ENCODE measurements around the gene TROAP.
"Not testable (repeated sequence)": the region's sequence is repeated elsewhere in the genome, so short reads cannot be mapped to it uniquely, and the experiment has no call there.

Gene TROAP

DNA sequence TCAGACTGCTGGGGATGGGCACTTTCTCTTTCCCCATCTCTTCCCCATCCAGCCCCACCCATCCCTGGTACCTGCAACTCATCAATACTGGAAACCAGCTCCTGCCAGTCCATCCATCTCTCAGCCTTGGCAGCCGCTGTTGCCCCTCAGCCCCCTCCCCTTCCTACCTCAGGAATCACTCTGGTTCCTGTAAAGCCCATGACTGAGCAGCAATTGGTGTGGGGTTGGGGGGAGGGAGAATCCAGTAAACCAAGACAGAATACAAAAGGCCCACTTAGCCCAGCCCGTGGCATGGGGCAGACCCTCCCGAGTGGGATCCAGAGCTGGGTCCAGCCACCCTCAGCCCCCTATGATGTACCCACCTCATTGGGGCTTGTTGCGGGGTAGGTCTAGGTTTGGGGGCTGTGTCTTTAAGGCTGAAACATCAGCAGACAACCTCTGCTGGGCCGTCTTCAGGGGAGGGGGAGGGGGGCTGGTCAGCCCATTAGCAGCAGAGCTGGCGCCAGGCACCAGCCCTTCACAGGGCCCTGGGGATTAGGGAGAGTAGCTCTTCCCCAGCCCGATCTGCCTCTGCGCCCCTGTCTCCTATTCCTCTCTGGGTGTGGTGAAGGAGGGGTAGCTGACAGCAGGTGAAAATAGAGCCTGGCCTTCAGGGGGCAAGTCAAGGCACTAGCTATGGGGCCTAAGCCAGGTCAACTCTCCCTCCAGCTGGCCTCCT lies 28.8 kb upstream of the TROAP start:
- no peak for DNase-seq (ENCODE audit: low read depth in 2 of 2)

DNA sequence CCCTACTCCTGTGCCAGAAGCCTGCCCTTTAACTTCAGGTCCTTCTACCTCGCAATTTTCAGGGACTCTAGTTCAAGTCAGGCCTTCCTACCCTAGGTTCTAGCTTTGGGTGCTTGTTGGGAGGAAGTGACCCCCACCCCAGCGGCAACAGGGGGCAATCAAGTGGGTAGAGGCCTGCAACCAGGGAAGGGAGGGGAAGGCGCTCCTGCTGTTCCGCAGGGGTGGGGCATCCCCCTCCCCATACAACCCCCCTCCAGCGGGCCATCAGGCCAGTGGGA lies 28.3 kb upstream of the TROAP start:
- DNase-seq (ENCODE audit: low read depth in 2 of 2) = no peak

DNA sequence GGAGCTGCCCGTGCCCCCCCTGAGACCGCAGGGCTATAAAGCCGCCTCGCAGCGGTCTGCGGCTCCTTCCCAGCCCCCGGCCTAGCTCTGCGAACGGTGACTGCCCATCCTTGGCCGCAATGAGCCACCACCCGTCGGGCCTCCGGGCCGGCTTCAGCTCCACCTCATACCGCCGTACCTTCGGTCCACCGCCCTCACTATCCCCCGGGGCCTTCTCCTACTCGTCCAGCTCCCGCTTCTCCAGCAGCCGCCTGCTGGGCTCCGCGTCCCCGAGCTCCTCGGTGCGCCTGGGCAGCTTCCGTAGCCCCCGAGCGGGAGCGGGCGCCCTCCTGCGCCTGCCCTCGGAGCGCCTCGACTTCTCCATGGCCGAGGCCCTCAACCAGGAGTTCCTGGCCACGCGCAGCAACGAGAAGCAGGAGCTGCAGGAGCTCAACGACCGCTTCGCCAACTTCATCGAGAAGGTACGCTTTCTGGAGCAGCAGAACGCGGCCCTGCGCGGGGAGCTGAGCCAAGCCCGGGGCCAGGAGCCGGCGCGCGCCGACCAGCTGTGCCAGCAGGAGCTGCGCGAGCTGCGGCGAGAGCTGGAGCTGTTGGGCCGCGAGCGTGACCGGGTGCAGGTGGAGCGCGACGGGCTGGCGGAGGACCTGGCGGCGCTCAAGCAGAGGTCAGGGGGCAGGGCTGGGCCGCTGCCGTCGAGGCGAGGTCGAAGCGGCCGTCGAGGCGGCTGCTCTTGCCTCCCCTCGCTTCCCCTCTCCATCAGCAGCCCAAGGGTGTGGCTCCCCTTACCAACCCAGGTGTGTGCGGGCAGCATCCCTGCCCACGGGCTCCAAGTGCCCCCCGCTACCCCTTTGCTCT lies 27.7 kb upstream of the TROAP start, which contains the start of gene PRPH:
PRPH (plus strand) TSS at position 66 of the 855 bp plus-strand sequence; CDS start at position 120, 54 bp downstream.
- no peak for DNase-seq (ENCODE audit: low read depth in 2 of 2)

- DNase-seq (ENCODE audit: low read depth in 2 of 2) = peak in 1 of 2 donors; percentile 35
Measured at GRCh38 chr12:49296034-49296835, 26.8 kb upstream of the TROAP start.

DNA sequence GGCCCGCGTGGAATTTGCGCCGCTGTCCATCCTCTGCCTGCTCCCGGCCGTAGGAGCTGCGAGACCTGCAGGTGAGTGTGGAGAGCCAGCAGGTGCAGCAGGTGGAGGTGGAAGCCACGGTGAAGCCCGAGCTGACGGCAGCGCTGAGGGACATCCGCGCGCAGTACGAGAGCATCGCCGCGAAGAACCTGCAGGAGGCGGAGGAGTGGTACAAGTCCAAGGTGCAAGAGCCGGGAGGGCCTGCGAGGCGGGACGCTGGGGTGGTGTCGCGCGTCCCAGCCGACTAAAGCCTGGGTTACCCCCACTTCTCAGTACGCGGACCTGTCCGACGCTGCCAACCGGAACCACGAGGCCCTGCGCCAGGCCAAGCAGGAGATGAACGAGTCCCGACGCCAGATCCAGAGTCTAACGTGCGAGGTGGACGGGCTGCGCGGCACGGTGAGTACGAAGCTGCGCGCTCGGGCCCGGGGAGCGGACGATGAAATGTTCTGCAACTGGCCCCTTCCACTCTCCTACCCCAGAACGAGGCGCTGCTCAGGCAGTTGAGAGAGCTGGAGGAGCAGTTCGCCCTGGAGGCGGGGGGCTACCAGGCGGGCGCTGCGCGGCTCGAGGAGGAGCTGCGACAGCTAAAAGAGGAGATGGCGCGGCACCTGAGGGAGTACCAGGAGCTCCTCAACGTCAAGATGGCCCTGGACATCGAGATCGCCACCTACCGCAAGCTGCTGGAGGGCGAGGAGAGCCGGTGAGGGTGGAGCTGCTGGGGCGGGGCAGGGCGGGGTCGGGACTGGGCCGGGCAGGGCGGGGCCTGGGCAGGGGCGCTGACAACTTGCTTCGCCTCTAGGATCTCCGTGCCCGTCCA lies 26.0 kb upstream of the TROAP start:
- DNase-seq (ENCODE audit: low read depth in 2 of 2) = no peak

DNA sequence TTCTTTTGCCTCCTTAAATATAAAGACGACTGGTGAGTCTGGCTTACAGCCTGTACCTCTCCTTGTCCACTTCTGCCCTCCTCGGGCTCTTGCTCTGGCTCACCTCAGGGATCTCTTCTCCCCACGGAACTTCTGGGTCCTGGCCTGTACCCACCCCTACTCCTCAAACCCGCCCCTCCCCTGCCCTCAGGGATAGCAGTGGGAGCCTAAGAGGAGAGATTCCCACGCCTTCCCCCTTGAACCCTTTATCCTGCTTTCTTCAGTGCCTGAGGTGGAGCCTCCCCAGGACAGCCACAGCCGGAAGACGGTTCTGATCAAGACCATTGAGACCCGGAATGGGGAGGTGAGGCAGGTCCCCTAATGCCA lies 25.4 kb upstream of the TROAP start:
- no peak for DNase-seq (ENCODE audit: low read depth in 2 of 2)

GRCh38 chr12:49298160-49298559 lies 24.9 kb upstream of the TROAP start:
- no peak for DNase-seq (ENCODE audit: low read depth in 2 of 2)

DNA sequence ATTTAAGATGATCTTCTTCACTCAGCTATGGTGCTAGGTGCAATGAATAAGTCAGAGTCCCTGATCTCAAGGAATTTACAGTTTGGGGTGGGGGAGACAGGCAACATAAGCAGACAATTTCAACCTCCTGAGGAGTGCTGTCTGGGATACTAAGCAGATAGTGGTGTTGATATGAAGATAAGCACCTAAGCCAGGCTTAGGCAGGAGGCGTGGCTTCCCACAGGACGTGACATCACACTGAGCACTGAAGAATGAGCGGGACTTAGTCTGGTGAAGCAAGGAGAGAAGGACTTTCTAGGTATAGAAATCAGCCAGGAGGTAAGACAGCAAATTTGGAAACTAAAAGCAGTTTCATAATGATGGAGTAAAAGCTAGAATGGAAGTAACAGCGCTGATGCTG lies 21.3 kb upstream of the TROAP start:
- no peak for DNase-seq (ENCODE audit: low read depth in 2 of 2)

DNA sequence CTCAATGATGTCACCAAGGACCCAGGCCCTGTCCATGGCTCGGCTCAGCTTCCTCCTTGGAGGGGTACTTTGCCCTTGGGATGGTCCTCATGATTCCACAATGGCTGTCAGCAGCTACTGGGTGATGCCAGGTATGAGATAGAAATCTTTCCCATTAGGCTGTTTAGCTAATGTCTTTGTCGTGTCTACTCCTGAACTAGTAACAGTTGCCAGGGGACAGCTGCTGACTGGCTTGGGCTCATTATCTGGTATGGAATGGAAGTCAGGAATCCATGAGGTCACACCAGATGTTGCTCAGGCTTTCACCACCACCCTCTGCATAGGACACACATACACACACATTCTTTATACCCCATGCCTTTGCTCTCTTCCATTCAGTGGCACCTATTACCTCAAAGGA lies 18.9 kb upstream of the TROAP start:
- no peak for DNase-seq (ENCODE audit: low read depth in 2 of 2)

DNA sequence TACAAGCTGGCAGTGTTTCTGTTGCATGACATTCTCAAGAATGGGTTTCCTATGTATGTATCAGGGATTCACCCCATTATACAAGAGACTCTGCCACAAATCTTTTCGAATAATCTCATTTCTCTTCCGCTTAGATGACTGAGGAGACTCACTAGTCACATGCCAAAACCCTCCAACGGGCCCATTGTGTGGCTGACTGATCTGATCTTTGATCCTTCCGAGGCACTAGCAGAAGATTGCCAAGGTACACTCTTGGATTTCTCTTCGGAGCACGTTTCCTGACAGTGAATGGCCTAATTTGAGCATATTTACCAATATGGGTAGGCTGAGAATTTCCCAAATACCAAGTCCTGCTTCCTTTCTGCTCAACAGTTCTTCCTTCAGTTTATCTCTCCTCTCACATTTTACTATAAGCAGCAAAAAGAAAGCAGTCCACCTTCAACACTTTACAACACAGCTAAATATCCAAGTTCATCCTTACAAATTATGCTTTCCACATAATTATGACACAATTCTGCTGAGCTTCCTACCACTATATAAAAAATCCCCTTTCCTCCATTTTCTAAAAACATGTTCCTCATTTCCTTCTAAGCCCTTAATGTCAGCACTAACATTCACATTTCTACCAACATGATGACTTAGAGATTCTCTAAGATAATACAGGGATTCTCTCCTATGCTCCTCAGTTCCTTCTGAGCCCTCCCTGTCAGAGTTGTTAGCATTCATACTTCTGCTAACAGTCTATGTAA lies 17.1 kb upstream of the TROAP start:
- no peak for DNase-seq (ENCODE audit: low read depth in 2 of 2)

DNA sequence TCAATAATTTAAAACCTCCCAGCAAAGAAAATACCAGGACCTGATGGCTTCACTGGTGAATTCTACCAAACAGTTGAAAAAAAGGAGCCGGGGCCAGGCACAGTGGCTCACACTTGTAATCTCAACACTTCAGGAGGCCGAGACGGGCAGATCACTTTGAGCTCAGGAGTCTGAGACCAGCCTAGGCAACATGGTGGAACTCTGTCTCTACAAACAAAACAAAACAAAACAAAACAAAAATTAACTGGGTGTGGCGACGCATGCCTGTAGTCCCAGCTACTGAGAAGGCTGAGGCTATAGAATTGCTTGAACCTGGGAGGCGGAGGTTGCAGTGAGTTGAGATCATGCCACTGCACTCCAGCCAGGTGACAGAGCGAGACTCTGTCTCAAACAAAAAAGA lies 13.7 kb upstream of the TROAP start:
- DNase-seq (ENCODE audit: low read depth in 2 of 2) = no peak

DNA sequence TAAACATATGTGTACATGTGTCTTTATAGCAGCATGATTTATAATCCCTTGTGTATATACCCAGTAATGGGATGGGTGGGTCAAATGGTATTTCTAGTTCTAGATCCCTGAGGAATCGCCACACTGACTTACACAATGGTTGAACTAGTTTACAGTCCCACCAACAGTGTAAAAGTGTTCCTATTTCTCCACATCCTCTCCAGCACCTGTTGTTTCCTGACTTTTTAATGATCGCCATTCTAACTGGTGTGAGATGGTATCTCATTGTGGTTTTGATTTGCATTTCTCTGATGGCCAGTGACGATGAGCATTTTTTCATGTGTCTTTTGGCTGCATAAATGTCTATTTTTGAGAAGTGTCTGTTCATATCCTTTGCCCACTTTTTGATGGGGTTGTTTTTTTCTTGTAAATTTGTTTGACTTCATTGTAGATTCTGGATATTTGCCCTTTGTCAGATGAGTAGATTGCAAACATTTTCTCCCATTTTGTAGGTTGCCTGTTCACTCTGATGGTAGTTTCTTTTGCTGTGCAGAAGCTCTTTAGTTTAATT lies 12.5 kb upstream of the TROAP start:
- not testable (repeated sequence) for DNase-seq (ENCODE audit: low read depth in 2 of 2)

DNA sequence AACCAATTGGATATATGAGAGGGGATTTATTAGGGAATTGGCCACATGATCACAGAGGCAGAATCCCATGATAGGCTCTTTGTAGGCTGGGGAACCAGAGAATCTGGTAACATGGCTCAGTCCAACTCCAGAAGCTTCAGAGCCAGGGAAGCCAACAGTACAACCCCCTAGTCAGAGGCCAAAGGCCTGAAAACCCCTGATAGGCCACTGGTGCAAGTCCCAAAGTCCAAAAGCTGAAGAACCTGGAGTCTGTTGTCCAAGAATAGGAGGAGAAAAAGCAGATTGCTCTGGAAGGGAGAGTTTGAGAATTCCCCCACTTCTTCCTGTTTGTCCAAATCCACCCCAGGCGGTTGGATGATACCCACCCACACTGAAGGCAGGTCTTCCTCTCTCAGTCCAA lies 8.2 kb upstream of the TROAP start:
- DNase-seq (ENCODE audit: low read depth in 2 of 2) = no peak

- not testable (repeated sequence) for DNase-seq (ENCODE audit: low read depth in 2 of 2)
Measured at GRCh38 chr12:49317118-49317517, 5.9 kb upstream of the TROAP start.

GRCh38 chr12:49320411-49321103 lies 2.5 kb upstream of the TROAP start:
- DNase-seq (ENCODE audit: low read depth in 2 of 2) = not testable (repeated sequence)

GRCh38 chr12:49322367-49322707 lies 718 bp upstream of the TROAP start:
- DNase-seq (ENCODE audit: low read depth in 2 of 2) = no peak

DNA sequence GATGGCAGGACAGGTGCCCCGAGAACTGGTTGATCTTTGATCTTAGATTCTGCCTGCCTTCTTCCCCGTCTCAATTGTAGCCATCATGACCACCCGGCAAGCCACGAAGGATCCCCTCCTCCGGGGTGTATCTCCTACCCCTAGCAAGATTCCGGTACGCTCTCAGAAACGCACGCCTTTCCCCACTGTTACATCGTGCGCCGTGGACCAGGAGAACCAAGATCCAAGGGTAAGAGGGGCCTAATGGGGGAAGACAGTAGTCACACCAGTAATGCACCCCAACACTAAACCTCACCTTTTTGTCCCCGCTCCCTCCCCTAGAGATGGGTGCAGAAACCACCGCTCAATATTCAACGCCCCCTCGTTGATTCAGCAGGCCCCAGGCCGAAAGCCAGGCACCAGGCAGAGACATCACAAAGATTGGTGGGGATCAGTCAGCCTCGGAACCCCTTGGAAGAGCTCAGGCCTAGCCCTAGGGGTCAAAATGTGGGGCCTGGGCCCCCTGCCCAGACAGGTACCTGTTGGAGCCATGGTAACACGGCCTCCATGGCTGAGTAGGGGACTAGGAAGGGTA lies 556 bp downstream of the TROAP start:
- DNase-seq (ENCODE audit: low read depth in 2 of 2) = no peak

GRCh38 chr12:49325606-49326005 lies 2.6 kb downstream of the TROAP start:
- DNase-seq (ENCODE audit: low read depth in 2 of 2) = no peak

DNA sequence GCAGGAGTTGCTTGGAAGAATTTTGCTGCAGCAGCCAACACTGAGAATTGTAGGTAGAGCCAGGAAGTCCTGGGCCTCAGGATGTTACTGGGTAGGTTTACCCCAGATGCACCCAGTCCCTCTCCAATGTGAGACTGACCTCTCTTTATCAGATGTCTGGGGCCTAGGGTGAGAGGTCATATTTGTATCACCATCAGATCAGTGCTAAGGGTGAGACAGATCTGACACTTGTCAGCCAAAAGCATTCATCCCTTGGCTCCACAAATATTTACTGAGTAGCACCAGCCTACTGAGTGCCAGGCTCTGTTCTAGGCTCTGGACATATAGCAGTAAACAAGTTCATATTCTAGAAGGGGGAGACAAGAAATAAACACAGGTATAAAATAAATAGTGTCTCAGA lies 4.3 kb downstream of the TROAP start:
- no peak for DNase-seq (ENCODE audit: low read depth in 2 of 2)

GRCh38 chr12:49327887-49328286 lies 4.8 kb downstream of the TROAP start:
- no peak for DNase-seq (ENCODE audit: low read depth in 2 of 2)
